H9 (cell line): ENCODE data around the gene EHBP1. TPM values are rescaled to one million over a fixed set of nuclear protein-coding genes. Genes with fewer than 3 reads are reported as not detected.

Source experiments
- DNase-seq: peaks from one replicate; pipeline ENCODE4 v3.0.0-alpha.2; 2017
- H2AFZ ChIP-seq: one replicate; pipeline ENCODE4 v1.6.1; 2013; ENCODE audit warnings: mild to moderate bottlenecking, low read length, control low read depth, moderate library complexity
- H2AK5ac ChIP-seq: 2 replicates; pipeline ENCODE4 v1.6.1; 2013; ENCODE audit warnings: low read length, control low read depth, mixed read lengths; ENCODE audit not compliant: insufficient read length
- H2BK120ac ChIP-seq: one replicate; pipeline ENCODE4 v1.6.1; 2013; ENCODE audit warnings: low read depth, mild to moderate bottlenecking, low read length, control low read depth, inconsistent platforms; ENCODE audit not compliant: poor library complexity, severe bottlenecking
- H2BK12ac ChIP-seq: 2 replicates; pipeline ENCODE4 v1.6.1; 2013; ENCODE audit warnings: low read length, control low read depth, mixed read lengths, low read depth; ENCODE audit not compliant: insufficient read length
- H2BK15ac ChIP-seq: 2 replicates; pipeline ENCODE4 v1.6.1; 2013; ENCODE audit warnings: low read depth, low read length, control low read depth
- H2BK20ac ChIP-seq: one replicate; pipeline ENCODE4 v1.6.1; 2013; ENCODE audit warnings: low read depth, mild to moderate bottlenecking, low read length, control low read depth, inconsistent platforms; ENCODE audit not compliant: poor library complexity, severe bottlenecking
- H2BK5ac ChIP-seq: 2 replicates; pipeline ENCODE4 v1.6.1; 2013; ENCODE audit warnings: low read length, control low read depth, mixed read lengths; ENCODE audit not compliant: insufficient read length
- H3K14ac ChIP-seq: 2 replicates; pipeline ENCODE4 v1.6.1; 2013; ENCODE audit warnings: low read length, control low read depth; ENCODE audit not compliant: insufficient read depth
- H3K18ac ChIP-seq: 2 replicates; pipeline ENCODE4 v1.6.1; 2013; ENCODE audit warnings: low read depth, mild to moderate bottlenecking, mixed read lengths, low read length, control low read depth; ENCODE audit not compliant: insufficient read length
- H3K23ac ChIP-seq: 2 replicates; pipeline ENCODE4 v1.6.1; 2013; ENCODE audit warnings: low read length, control low read depth, mixed read lengths, low read depth; ENCODE audit not compliant: insufficient read length
- H3K23me2 ChIP-seq: 2 replicates; pipeline ENCODE4 v1.6.1; 2013; ENCODE audit warnings: low read depth, mild to moderate bottlenecking, mixed read lengths, low read length, control low read depth; ENCODE audit not compliant: insufficient read length, poor library complexity, severe bottlenecking
- H3K27ac ChIP-seq: 2 replicates; pipeline ENCODE4 v1.5.1; 2013; ENCODE audit warnings: low read length, control low read depth, mixed read lengths, low read depth; ENCODE audit not compliant: insufficient read length
- H3K27me3 ChIP-seq: 2 replicates; pipeline ENCODE4 v1.6.1; 2013; ENCODE audit warnings: low read length, control low read depth, inconsistent platforms; ENCODE audit not compliant: insufficient read depth
- H3K4ac ChIP-seq: 2 replicates; pipeline ENCODE4 v1.6.1; 2013; ENCODE audit warnings: low read depth, mild to moderate bottlenecking, control low read depth, inconsistent platforms, low read length, moderate library complexity
- H3K4me1 ChIP-seq: 2 replicates; pipeline ENCODE4 v1.6.1; 2013; ENCODE audit warnings: low read length, control low read depth, inconsistent platforms; ENCODE audit not compliant: insufficient read depth
- H3K4me2 ChIP-seq: 2 replicates; pipeline ENCODE4 v1.6.1; 2013; ENCODE audit warnings: low read length, control low read depth, mixed read lengths; ENCODE audit not compliant: insufficient read length, insufficient read depth
- H3K56ac ChIP-seq: 2 replicates; pipeline ENCODE4 v1.6.1; 2013; ENCODE audit warnings: low read depth, mild to moderate bottlenecking, mixed read lengths, low read length, control low read depth; ENCODE audit not compliant: insufficient read length
- H3K79me1 ChIP-seq: 2 replicates; pipeline ENCODE4 v1.6.1; 2013; ENCODE audit warnings: low read depth, mild to moderate bottlenecking, moderate library complexity, low read length, control low read depth, inconsistent platforms; ENCODE audit not compliant: insufficient read depth, poor library complexity, severe bottlenecking
- H3K79me2 ChIP-seq: 2 replicates; pipeline ENCODE4 v1.6.1; 2013; ENCODE audit warnings: low read length, control low read depth, inconsistent platforms; ENCODE audit not compliant: insufficient read depth
- H3K9ac ChIP-seq: 2 replicates; pipeline ENCODE4 v1.6.1; 2013; ENCODE audit warnings: low read length, control low read depth, mixed read lengths; ENCODE audit not compliant: insufficient read length; ENCODE audit errors: extremely low read depth
- H3K9me3 ChIP-seq: one replicate; pipeline ENCODE4 v1.6.1; 2013; ENCODE audit warnings: low read depth, low read length, inconsistent platforms; ENCODE audit not compliant: control insufficient read depth
- H3T11ph ChIP-seq: one replicate; pipeline ENCODE4 v1.6.1; 2013; ENCODE audit warnings: mild to moderate bottlenecking, low read length, control low read depth, inconsistent platforms
- H4K20me1 ChIP-seq: one replicate; pipeline ENCODE4 v1.6.1; 2013; ENCODE audit not compliant: control insufficient read depth, insufficient read length, insufficient read depth
- H4K5ac ChIP-seq: 2 replicates; pipeline ENCODE4 v1.6.1; 2013; ENCODE audit warnings: low read depth, mild to moderate bottlenecking, mixed read lengths, low read length, control low read depth; ENCODE audit not compliant: insufficient read length
- H4K8ac ChIP-seq: replicated peaks from 2 replicates; pipeline ENCODE4 v1.6.1; 2013; ENCODE audit warnings: low read length, control low read depth, mixed read lengths, low read depth; ENCODE audit not compliant: insufficient read length
- H4K91ac ChIP-seq: 2 replicates; pipeline ENCODE4 v1.6.1; 2013; ENCODE audit warnings: low read depth, mild to moderate bottlenecking, moderate library complexity, mixed read lengths, low read length, control low read depth; ENCODE audit not compliant: insufficient read length
- H3K27ac Mint-ChIP-seq, 3 experiments: 2 replicates in 2 of 3; 3 replicates in 1 of 3; pipeline ENCODE4 v1.8.0; 2020 to 2021; ENCODE audit warnings: mixed read lengths in 3 of 3, mild to moderate bottlenecking in 1 of 3, moderate library complexity in 1 of 3
- H3K27me3 Mint-ChIP-seq: 2 replicates; pipeline ENCODE4 v1.8.0; 2021; ENCODE audit warnings: low read depth, mild to moderate bottlenecking, moderate library complexity, mixed read lengths
- H3K36me3 Mint-ChIP-seq, 3 experiments: 2 replicates in 2 of 3; 3 replicates in 1 of 3; pipeline ENCODE4 v1.8.0; 2020 to 2021; ENCODE audit warnings: low read depth in 3 of 3, mixed read lengths in 3 of 3; ENCODE audit not compliant: insufficient read depth in 1 of 3
- H3K4me1 Mint-ChIP-seq, 2 experiments: 2 replicates each; pipeline ENCODE4 v1.8.0; 2020; ENCODE audit warnings: mixed read lengths in 2 of 2
- H3K4me3 Mint-ChIP-seq, 2 experiments: 2 replicates in 1 of 2; 3 replicates in 1 of 2; pipeline ENCODE4 v1.8.0; 2020 to 2021; ENCODE audit warnings: mild to moderate bottlenecking in 2 of 2, mixed read lengths in 2 of 2, moderate library complexity in 1 of 2
- H3K9me3 Mint-ChIP-seq, 2 experiments: 2 replicates in 1 of 2; 3 replicates in 1 of 2; pipeline ENCODE4 v1.8.0; 2020; ENCODE audit warnings: mild to moderate bottlenecking in 2 of 2, mixed read lengths in 2 of 2, moderate library complexity in 1 of 2
- total RNA-seq: library from RNA; stranded (reverse); gene quantifications from 2 replicates; pipeline ENCODE4 v1.2.1, GENCODE V29; 2021
- TF ChIP-seq, protein P1 (sequence below): fragments of 200-600 bp; sonication (generic); conservative IDR thresholded peaks from 3 replicates; pipeline ENCODE4 v1.8.0; 2021; ENCODE audit warnings: antibody characterized with exemption, mild to moderate bottlenecking

The EHBP1 gene
- total RNA-seq, 1 experiment from 2014 or later, result 35.6 TPM

DNA sequence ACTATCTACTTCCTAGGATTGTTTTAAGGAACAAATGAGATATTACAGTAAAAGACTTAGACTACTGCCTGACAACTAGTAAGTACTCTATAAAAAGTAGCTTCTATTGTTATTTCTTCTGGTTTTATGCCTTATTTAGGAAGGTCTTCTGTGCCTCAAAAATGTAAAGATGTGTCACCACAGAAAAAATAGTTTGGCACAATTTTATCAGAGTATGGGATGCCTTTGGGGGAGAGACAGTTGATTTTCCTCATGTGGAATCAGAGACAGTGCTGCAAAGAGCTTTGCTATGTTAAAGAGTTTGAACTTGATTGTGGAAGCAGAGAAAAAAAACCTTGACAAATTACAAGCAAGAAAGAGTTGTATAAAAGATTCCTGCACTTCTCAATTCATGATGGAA is 98.4 kb downstream of the EHBP1 start:
- no peak for DNase-seq

More for the DNA sequence above, 98.4 kb downstream of the EHBP1 start:
- Histone ChIP-seq H3K23ac (no peak overlapping the region), H3K4ac (no peak overlapping the region), H3T11ph (no peak overlapping the region), H2BK20ac (no peak overlapping the region), H2AFZ (no peak overlapping the region), H3K4me2 (no peak overlapping the region), H4K8ac (no peak overlapping the region), H2BK5ac (no peak overlapping the region), H4K91ac (no peak overlapping the region), H3K14ac (no peak overlapping the region), H3K79me2 (no peaks in the 10 kb centered on the region), H3K79me1 (no peaks in the 10 kb centered on the region), H2BK15ac (no peak overlapping the region), H3K56ac (no peak overlapping the region), H3K9me3 (no peaks in the 10 kb centered on the region), H2AK5ac (no peak overlapping the region), H3K9ac (no peak overlapping the region), H3K23me2 (no peaks in the 10 kb centered on the region), H4K20me1 (no peaks in the 10 kb centered on the region), H3K18ac (no peak overlapping the region), H3K27me3 (no peaks in the 10 kb centered on the region), H3K27ac (no peak overlapping the region), H4K5ac (no peak overlapping the region), H2BK120ac (no peak overlapping the region), H3K4me1 (no peaks in the 10 kb centered on the region), H2BK12ac (no peak overlapping the region)
- H3K4me3 Mint-ChIP-seq, result no peak overlapping the region
- H3K4me1 Mint-ChIP-seq, result no peaks in the 10 kb centered on the region
- 0 out of 5 replicates have a peak, but pooled peaks cover 0 to 2% of the 10 kb centered on the region in 2 experiments for H3K9me3 Mint-ChIP-seq
- H3K36me3 Mint-ChIP-seq, result peaks cover 2 to 28% (median 10%) of the 10 kb centered on the region in 3 experiments
- no peak overlapping the region for H3K27ac Mint-ChIP-seq
- TF ChIP-seq, protein P1, sequence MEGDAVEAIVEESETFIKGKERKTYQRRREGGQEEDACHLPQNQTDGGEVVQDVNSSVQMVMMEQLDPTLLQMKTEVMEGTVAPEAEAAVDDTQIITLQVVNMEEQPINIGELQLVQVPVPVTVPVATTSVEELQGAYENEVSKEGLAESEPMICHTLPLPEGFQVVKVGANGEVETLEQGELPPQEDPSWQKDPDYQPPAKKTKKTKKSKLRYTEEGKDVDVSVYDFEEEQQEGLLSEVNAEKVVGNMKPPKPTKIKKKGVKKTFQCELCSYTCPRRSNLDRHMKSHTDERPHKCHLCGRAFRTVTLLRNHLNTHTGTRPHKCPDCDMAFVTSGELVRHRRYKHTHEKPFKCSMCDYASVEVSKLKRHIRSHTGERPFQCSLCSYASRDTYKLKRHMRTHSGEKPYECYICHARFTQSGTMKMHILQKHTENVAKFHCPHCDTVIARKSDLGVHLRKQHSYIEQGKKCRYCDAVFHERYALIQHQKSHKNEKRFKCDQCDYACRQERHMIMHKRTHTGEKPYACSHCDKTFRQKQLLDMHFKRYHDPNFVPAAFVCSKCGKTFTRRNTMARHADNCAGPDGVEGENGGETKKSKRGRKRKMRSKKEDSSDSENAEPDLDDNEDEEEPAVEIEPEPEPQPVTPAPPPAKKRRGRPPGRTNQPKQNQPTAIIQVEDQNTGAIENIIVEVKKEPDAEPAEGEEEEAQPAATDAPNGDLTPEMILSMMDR, result no peak
- no peaks in the 10 kb centered on the region for H3K27me3 Mint-ChIP-seq
